DND-41 (cell line): ENCODE results near the gene USH1G.

Source experiments
- ATAC-seq: fragments of 200-7000 bp; cut with Tn5 transposase; 3 replicates; pipeline ENCODE4 v1.9.1; 2021; ENCODE audit warnings: low read depth; ENCODE audit not compliant: insufficient read depth
- DNase-seq: peaks from one replicate; pipeline ENCODE4 v3.0.0-alpha.2; 2020
- H2AFZ ChIP-seq: 2 replicates; pipeline ENCODE4 v1.6.0; 2012; ENCODE audit warnings: low read depth, low read length
- H3K27ac ChIP-seq: 2 replicates; pipeline ENCODE4 v1.5.1; 2012; ENCODE audit warnings: low read length, inconsistent platforms
- H3K27me3 ChIP-seq: fragments of 200-600 bp; sonication (generic); 2 replicates; pipeline ENCODE4 v1.6.0; 2012; ENCODE audit warnings: low read length, mild to moderate bottlenecking, inconsistent platforms; ENCODE audit not compliant: insufficient read depth, poor library complexity
- H3K36me3 ChIP-seq: 2 replicates; pipeline ENCODE4 v1.5.1; 2012; ENCODE audit warnings: low read length, inconsistent platforms; ENCODE audit not compliant: insufficient read depth
- H3K4me1 ChIP-seq: 2 replicates; pipeline ENCODE4 v1.5.1; 2012; ENCODE audit warnings: mild to moderate bottlenecking, low read length; ENCODE audit not compliant: insufficient read depth
- H3K4me2 ChIP-seq: 2 replicates; pipeline ENCODE4 v1.6.0; 2012; ENCODE audit warnings: mild to moderate bottlenecking, moderate library complexity, low read length, inconsistent platforms; ENCODE audit not compliant: insufficient read depth
- H3K4me3 ChIP-seq, 2 experiments: fragments of 200-600 bp in 1 of 2; shearing (Covaris generic) in 1 of 2; 2 replicates each; pipeline ENCODE4 v1.5.1; 2012 to 2016; ENCODE audit warnings: inconsistent platforms in 2 of 2, low read length in 2 of 2, mild to moderate bottlenecking in 2 of 2, low read depth in 1 of 2, moderate library complexity in 1 of 2
- H3K79me2 ChIP-seq: 2 replicates; pipeline ENCODE4 v1.6.0; 2012; ENCODE audit warnings: low read length, inconsistent platforms; ENCODE audit not compliant: insufficient read depth
- H3K9ac ChIP-seq: 2 replicates; pipeline ENCODE4 v1.6.0; 2012; ENCODE audit warnings: low read depth, mild to moderate bottlenecking, inconsistent platforms, low read length, moderate library complexity
- H3K9me3 ChIP-seq: 2 replicates; pipeline ENCODE4 v1.5.1; 2012; ENCODE audit warnings: low read length, moderate library complexity, mild to moderate bottlenecking, inconsistent platforms; ENCODE audit not compliant: insufficient read depth, severe bottlenecking
- H4K20me1 ChIP-seq: 2 replicates; pipeline ENCODE4 v1.6.0; 2012; ENCODE audit warnings: low read length; ENCODE audit not compliant: insufficient read depth
- EZH2 ChIP-seq: IDR thresholded peaks from 3 replicates; pipeline ENCODE4 v1.6.1; 2012; ENCODE audit warnings: borderline replicate concordance, low read depth, mild to moderate bottlenecking, moderate library complexity, low read length, inconsistent platforms; ENCODE audit not compliant: severe bottlenecking
- TF ChIP-seq, protein P1 (sequence below): IDR thresholded peaks from 2 replicates; pipeline ENCODE4 v1.5.1; 2012; ENCODE audit warnings: borderline replicate concordance, low read length, moderate library complexity, mild to moderate bottlenecking; ENCODE audit not compliant: poor library complexity, severe bottlenecking; ENCODE audit errors: extremely low read depth

USH1G gene

DNA sequence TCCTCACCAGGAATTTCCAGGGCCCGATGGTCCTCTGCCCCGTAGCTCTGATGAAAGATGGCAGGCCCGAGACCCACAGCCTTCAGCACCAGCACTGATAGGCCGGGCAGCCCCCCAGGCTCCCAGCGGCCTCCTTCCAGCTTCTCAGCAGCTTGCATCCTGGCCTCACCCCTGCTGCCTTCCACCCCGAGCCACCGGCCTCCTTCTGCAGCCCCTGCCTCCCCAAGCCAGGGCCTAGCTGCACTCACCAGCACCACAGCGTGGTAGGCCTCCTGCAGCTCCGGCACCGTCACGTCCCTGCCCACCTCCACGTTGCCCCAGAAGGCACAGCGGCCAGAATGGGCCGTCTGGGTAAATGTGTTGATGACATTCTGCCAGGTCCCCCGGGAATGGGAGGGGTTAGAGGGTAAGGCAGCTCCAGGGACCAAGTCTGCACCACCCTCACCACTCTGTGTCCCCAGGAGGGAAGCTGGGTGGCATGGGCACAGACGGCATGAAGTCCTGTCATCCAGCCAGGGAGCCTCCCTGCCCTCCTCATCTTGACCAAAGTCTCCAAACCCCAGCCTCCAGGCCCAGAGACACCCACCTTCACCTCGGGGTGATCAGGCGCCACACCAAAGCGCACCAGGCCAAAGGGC lies 56.7 kb downstream of the USH1G start:
- Histone ChIP-seq H2AFZ (no peak overlapping the region), H3K9me3 (no peaks in the 10 kb centered on the region), H3K27ac (no peak overlapping the region), H4K20me1 (no peaks in the 10 kb centered on the region; the same call in 1 of the 2 replicates), H3K4me2 (no peak overlapping the region), H3K27me3 (no peaks in the 10 kb centered on the region), H3K9ac (no peak overlapping the region), H3K4me1 (peaks cover 3% of the 10 kb centered on the region), H3K4me3 (no peak overlapping the region), H3K36me3 (no peaks in the 10 kb centered on the region), H3K79me2 (0 out of 2 replicates have a peak, but pooled peaks cover under 1% of the 10 kb centered on the region)
- ATAC-seq (no peak), DNase-seq (no peak)
- no peak for TF ChIP-seq EZH2
- TF ChIP-seq, protein P1, sequence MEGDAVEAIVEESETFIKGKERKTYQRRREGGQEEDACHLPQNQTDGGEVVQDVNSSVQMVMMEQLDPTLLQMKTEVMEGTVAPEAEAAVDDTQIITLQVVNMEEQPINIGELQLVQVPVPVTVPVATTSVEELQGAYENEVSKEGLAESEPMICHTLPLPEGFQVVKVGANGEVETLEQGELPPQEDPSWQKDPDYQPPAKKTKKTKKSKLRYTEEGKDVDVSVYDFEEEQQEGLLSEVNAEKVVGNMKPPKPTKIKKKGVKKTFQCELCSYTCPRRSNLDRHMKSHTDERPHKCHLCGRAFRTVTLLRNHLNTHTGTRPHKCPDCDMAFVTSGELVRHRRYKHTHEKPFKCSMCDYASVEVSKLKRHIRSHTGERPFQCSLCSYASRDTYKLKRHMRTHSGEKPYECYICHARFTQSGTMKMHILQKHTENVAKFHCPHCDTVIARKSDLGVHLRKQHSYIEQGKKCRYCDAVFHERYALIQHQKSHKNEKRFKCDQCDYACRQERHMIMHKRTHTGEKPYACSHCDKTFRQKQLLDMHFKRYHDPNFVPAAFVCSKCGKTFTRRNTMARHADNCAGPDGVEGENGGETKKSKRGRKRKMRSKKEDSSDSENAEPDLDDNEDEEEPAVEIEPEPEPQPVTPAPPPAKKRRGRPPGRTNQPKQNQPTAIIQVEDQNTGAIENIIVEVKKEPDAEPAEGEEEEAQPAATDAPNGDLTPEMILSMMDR = no peak
